GM23338 (cell line): ENCODE data around the gene PRSS8. TPM values are rescaled to one million over a fixed set of nuclear protein-coding genes. Genes with fewer than 3 reads are reported as not detected.

Experiments
- ATAC-seq: fragments of 200-7000 bp; cut with Tn5 transposase; 3 replicates; pipeline ENCODE4 v1.9.1; 2020
- DNase-seq: peaks from one replicate; pipeline ENCODE4 v3.0.0-alpha.2; 2015; ENCODE audit warnings: low spot score
- H2AFZ ChIP-seq: fragments of 200-600 bp; sonication (generic); 2 replicates; pipeline ENCODE4 v1.8.0; 2016; ENCODE audit warnings: antibody characterized with exemption, mild to moderate bottlenecking, moderate library complexity
- H3F3A ChIP-seq: fragments of 200-600 bp; sonication (generic); replicated peaks from 2 replicates; pipeline ENCODE4 v1.8.0; 2017; ENCODE audit warnings: antibody characterized with exemption, mixed run types, low read depth
- H3K27ac ChIP-seq: fragments of 200-600 bp; sonication (generic); 2 replicates; pipeline ENCODE4 v1.6.1; 2016; ENCODE audit warnings: low read depth
- H3K27me3 ChIP-seq: fragments of 200-600 bp; sonication (generic); 2 replicates; pipeline ENCODE4 v1.8.0; 2016; ENCODE audit warnings: mild to moderate bottlenecking, mixed run types, moderate library complexity; ENCODE audit not compliant: insufficient read depth
- H3K36me3 ChIP-seq: fragments of 200-600 bp; sonication (generic); 2 replicates; pipeline ENCODE4 v1.8.0; 2016; ENCODE audit warnings: mild to moderate bottlenecking; ENCODE audit not compliant: insufficient read depth
- H3K4me1 ChIP-seq: fragments of 200-600 bp; sonication (generic); 2 replicates; pipeline ENCODE4 v1.8.0; 2016; ENCODE audit warnings: mild to moderate bottlenecking, moderate library complexity; ENCODE audit not compliant: insufficient read depth
- H3K4me2 ChIP-seq: fragments of 200-600 bp; sonication (generic); 2 replicates; pipeline ENCODE4 v1.7.1; 2017; ENCODE audit warnings: mixed run types
- H3K4me3 ChIP-seq: fragments of 200-600 bp; sonication (generic); 2 replicates; pipeline ENCODE4 v1.6.1; 2016; ENCODE audit warnings: mixed run types
- H3K79me2 ChIP-seq: fragments of 200-600 bp; sonication (generic); replicated peaks from 2 replicates; pipeline ENCODE4 v1.8.0; 2017; ENCODE audit warnings: mild to moderate bottlenecking; ENCODE audit not compliant: insufficient read depth
- H3K9me2 ChIP-seq: fragments of 200-600 bp; sonication (generic); 2 replicates; pipeline ENCODE4 v1.8.0; 2017; ENCODE audit not compliant: insufficient read depth
- H4K20me1 ChIP-seq: fragments of 200-600 bp; sonication (generic); replicated peaks from 2 replicates; pipeline ENCODE4 v1.8.0; 2017; ENCODE audit warnings: mild to moderate bottlenecking; ENCODE audit not compliant: insufficient read depth
- H3K27ac Mint-ChIP-seq: 2 replicates; pipeline ENCODE4 v1.8.0; 2020; ENCODE audit warnings: inconsistent platforms, mild to moderate bottlenecking, moderate library complexity, mixed read lengths
- H3K27me3 Mint-ChIP-seq: 3 replicates; pipeline ENCODE4 v1.8.0; 2022; ENCODE audit warnings: low read depth, mild to moderate bottlenecking, moderate library complexity, mixed read lengths, inconsistent platforms; ENCODE audit not compliant: insufficient read depth, poor library complexity
- H3K36me3 Mint-ChIP-seq: 3 replicates; pipeline ENCODE4 v1.8.0; 2021; ENCODE audit warnings: low read depth, mild to moderate bottlenecking, inconsistent platforms, moderate library complexity, mixed read lengths
- H3K4me1 Mint-ChIP-seq: 3 replicates; pipeline ENCODE4 v1.8.0; 2020; ENCODE audit warnings: mild to moderate bottlenecking, inconsistent platforms, mixed read lengths
- H3K4me3 Mint-ChIP-seq: 3 replicates; pipeline ENCODE4 v1.8.0; 2021; ENCODE audit warnings: moderate library complexity, mild to moderate bottlenecking, inconsistent platforms, mixed read lengths
- H3K9me3 Mint-ChIP-seq: 3 replicates; pipeline ENCODE4 v1.8.0; 2020; ENCODE audit warnings: moderate library complexity, mild to moderate bottlenecking, inconsistent platforms, mixed read lengths
- CREB1 ChIP-seq: fragments of 250-450 bp; sonication (Bioruptor Pico); IDR thresholded peaks from 2 replicates; pipeline ENCODE4 v1.5.0; 2020; ENCODE audit warnings: low read depth, mild to moderate bottlenecking, moderate library complexity
- EZH2phosphoT487 ChIP-seq: fragments of 200-600 bp; sonication (generic); IDR thresholded peaks from one replicate; pipeline ENCODE4 v1.8.1; 2018; ENCODE audit warnings: antibody characterized with exemption; ENCODE audit not compliant: unreplicated experiment
- JUNB ChIP-seq: IDR thresholded peaks from one replicate; pipeline ENCODE4 v1.6.1; 2016; ENCODE audit warnings: antibody characterized with exemption; ENCODE audit not compliant: unreplicated experiment
- NANOG ChIP-seq: IDR thresholded peaks from 2 replicates; pipeline ENCODE4 v1.6.1; 2016; ENCODE audit warnings: antibody characterized with exemption, borderline replicate concordance
- POLR2AphosphoS5 ChIP-seq: IDR thresholded peaks from 2 replicates; pipeline ENCODE4 v1.6.1; 2016; ENCODE audit warnings: antibody characterized with exemption, low read depth
- STAT1 ChIP-seq: IDR thresholded peaks from one replicate; pipeline ENCODE4 v1.6.1; 2016; ENCODE audit warnings: antibody characterized with exemption; ENCODE audit not compliant: unreplicated experiment
- polyA plus RNA-seq: library from polyadenylated mRNA; unstranded; fragments of >200 nt; fragmentation: Nextera tagmentation; extraction: Ambion mirVana; gene quantifications from 2 replicates; pipeline ENCODE4 v1.2.1, GENCODE V29; 2016
- total RNA-seq: library from RNA; depleted of rRNA; stranded (reverse); fragments of >200 nt; shearing (Covaris generic); gene quantifications from 2 replicates; pipeline ENCODE4 v1.2.3, GENCODE V29; 2014
- TF ChIP-seq, protein P1 (sequence below): IDR thresholded peaks from one replicate; pipeline ENCODE4 v1.6.1; 2018; ENCODE audit warnings: antibody characterized with exemption; ENCODE audit not compliant: unreplicated experiment
- TF ChIP-seq, protein P2 (sequence below), 2 experiments: fragments of 200-600 bp in 1 of 2; sonication (generic) in 1 of 2; conservative IDR thresholded peaks; 2 replicates each; pipeline versions ENCODE4 v1.5.1 to v1.6.1; 2016 to 2017; ENCODE audit warnings: antibody characterized with exemption in 2 of 2, low read depth in 2 of 2, mild to moderate bottlenecking in 2 of 2, moderate library complexity in 1 of 2
- TF ChIP-seq, protein P3 (sequence below): fragments of 250-450 bp; sonication (Bioruptor Pico); IDR thresholded peaks from 2 replicates; pipeline ENCODE4 v1.5.0; 2020; ENCODE audit warnings: mild to moderate bottlenecking, moderate library complexity

PRSS8 gene
- total and polyA plus RNA-seq, 2 experiments from 2014 or later = 65.3 to 75.9 TPM

DNA sequence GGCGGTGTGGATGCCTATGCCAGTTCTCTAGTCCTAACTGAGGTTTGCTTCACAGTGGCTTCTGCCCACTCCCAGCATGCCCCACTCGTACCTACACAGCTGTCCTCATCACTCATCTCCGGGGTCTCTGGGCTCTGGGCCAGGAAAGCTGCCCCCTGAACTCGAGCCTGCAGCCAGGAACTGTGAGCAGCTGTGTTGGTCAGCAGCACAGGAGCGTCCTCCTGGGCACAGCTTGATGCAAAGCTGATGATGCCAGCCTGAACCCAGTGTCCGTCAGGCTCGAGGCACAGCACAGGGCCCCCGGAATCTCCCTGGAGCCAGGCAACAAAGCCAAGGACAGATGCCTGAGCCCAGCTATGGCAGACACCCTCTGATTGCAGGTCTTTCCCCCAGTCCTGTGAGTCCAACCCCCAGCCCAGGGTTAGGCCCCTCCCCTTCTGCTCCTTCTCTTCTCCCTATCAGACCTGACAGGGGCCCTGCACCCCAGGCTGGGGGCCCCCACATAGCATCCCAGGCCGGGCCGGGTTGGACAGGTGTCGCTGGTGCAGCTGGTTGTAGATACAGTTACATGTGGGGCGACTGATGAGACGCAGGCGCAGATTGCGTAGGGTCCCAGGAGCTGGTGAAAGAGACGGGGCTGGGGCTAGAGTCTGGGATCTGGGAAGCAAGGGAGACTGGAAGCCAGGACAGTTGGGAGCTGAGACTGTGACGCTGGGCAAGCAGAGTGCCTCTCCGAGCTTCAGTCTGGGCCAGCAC lies 49.5 kb downstream of the PRSS8 start (continued):
- TF ChIP-seq, protein P1, sequence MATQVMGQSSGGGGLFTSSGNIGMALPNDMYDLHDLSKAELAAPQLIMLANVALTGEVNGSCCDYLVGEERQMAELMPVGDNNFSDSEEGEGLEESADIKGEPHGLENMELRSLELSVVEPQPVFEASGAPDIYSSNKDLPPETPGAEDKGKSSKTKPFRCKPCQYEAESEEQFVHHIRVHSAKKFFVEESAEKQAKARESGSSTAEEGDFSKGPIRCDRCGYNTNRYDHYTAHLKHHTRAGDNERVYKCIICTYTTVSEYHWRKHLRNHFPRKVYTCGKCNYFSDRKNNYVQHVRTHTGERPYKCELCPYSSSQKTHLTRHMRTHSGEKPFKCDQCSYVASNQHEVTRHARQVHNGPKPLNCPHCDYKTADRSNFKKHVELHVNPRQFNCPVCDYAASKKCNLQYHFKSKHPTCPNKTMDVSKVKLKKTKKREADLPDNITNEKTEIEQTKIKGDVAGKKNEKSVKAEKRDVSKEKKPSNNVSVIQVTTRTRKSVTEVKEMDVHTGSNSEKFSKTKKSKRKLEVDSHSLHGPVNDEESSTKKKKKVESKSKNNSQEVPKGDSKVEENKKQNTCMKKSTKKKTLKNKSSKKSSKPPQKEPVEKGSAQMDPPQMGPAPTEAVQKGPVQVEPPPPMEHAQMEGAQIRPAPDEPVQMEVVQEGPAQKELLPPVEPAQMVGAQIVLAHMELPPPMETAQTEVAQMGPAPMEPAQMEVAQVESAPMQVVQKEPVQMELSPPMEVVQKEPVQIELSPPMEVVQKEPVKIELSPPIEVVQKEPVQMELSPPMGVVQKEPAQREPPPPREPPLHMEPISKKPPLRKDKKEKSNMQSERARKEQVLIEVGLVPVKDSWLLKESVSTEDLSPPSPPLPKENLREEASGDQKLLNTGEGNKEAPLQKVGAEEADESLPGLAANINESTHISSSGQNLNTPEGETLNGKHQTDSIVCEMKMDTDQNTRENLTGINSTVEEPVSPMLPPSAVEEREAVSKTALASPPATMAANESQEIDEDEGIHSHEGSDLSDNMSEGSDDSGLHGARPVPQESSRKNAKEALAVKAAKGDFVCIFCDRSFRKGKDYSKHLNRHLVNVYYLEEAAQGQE = no peak
- TF ChIP-seq JUNB (no peak), STAT1 (no peak), CREB1 (no peak), NANOG (no peak), POLR2AphosphoS5 (no peak)
- TF ChIP-seq, protein P2, sequence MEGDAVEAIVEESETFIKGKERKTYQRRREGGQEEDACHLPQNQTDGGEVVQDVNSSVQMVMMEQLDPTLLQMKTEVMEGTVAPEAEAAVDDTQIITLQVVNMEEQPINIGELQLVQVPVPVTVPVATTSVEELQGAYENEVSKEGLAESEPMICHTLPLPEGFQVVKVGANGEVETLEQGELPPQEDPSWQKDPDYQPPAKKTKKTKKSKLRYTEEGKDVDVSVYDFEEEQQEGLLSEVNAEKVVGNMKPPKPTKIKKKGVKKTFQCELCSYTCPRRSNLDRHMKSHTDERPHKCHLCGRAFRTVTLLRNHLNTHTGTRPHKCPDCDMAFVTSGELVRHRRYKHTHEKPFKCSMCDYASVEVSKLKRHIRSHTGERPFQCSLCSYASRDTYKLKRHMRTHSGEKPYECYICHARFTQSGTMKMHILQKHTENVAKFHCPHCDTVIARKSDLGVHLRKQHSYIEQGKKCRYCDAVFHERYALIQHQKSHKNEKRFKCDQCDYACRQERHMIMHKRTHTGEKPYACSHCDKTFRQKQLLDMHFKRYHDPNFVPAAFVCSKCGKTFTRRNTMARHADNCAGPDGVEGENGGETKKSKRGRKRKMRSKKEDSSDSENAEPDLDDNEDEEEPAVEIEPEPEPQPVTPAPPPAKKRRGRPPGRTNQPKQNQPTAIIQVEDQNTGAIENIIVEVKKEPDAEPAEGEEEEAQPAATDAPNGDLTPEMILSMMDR (conservative IDR thresholded peaks at IDR 0.05; ENCODE audit: low read depth in 2 of 2) = no peak

DNA sequence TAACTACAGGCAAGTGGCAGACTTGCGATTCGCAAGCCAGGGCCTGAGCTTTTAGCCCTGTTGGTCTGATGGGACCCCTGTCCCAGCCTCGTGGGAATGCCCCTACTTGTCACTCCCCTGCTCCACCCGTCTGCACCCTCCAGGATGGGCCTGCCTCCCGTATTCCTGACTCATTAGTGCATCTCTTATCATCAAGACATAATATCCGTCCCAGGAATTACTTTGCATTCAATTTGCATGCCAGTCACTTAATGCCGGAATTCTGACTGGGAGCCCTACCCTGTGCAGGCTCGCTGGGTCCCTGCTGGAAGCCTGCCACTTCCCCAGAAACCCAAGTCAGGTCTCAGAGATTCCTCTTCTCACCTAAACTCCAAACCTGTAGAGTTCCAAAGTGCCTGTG lies 50.1 kb downstream of the PRSS8 start:
- no peak overlapping the region for H3K4me3 ChIP-seq
- Mint-ChIP-seq H3K27ac (no peak overlapping the region), H3K9me3 (no peaks in the 10 kb centered on the region), H3K4me1 (peaks cover 5% of the 10 kb centered on the region; the same call in 1 of the 3 replicates), H3K4me3 (no peak overlapping the region; the same call in 2 of the 3 replicates), H3K27me3 (peaks cover 16% of the 10 kb centered on the region), H3K36me3 (peaks cover 22% of the 10 kb centered on the region)
- no peak overlapping the region for H2AFZ ChIP-seq
- no peaks in the 10 kb centered on the region for H3K4me1 ChIP-seq
- DNase-seq (no peak), ATAC-seq (no peak)
- no peaks in the 10 kb centered on the region for H3K36me3 ChIP-seq
- no peaks in the 10 kb centered on the region for H3K27me3 ChIP-seq
- no peak overlapping the region for H3K27ac ChIP-seq
- H4K20me1 ChIP-seq = no peaks in the 10 kb centered on the region; the same call in 1 of the 2 replicates
- no peaks in the 10 kb centered on the region for H3F3A ChIP-seq
- no peak overlapping the region for H3K4me2 ChIP-seq
- no peaks in the 10 kb centered on the region for H3K9me2 ChIP-seq
- H3K79me2 ChIP-seq = no peaks in the 10 kb centered on the region
- no peak for TF ChIP-seq POLR2AphosphoS5
- no peak for TF ChIP-seq JUNB
- no peak for TF ChIP-seq EZH2phosphoT487
- TF ChIP-seq, protein P1 = no peak
- TF ChIP-seq, protein P3, sequence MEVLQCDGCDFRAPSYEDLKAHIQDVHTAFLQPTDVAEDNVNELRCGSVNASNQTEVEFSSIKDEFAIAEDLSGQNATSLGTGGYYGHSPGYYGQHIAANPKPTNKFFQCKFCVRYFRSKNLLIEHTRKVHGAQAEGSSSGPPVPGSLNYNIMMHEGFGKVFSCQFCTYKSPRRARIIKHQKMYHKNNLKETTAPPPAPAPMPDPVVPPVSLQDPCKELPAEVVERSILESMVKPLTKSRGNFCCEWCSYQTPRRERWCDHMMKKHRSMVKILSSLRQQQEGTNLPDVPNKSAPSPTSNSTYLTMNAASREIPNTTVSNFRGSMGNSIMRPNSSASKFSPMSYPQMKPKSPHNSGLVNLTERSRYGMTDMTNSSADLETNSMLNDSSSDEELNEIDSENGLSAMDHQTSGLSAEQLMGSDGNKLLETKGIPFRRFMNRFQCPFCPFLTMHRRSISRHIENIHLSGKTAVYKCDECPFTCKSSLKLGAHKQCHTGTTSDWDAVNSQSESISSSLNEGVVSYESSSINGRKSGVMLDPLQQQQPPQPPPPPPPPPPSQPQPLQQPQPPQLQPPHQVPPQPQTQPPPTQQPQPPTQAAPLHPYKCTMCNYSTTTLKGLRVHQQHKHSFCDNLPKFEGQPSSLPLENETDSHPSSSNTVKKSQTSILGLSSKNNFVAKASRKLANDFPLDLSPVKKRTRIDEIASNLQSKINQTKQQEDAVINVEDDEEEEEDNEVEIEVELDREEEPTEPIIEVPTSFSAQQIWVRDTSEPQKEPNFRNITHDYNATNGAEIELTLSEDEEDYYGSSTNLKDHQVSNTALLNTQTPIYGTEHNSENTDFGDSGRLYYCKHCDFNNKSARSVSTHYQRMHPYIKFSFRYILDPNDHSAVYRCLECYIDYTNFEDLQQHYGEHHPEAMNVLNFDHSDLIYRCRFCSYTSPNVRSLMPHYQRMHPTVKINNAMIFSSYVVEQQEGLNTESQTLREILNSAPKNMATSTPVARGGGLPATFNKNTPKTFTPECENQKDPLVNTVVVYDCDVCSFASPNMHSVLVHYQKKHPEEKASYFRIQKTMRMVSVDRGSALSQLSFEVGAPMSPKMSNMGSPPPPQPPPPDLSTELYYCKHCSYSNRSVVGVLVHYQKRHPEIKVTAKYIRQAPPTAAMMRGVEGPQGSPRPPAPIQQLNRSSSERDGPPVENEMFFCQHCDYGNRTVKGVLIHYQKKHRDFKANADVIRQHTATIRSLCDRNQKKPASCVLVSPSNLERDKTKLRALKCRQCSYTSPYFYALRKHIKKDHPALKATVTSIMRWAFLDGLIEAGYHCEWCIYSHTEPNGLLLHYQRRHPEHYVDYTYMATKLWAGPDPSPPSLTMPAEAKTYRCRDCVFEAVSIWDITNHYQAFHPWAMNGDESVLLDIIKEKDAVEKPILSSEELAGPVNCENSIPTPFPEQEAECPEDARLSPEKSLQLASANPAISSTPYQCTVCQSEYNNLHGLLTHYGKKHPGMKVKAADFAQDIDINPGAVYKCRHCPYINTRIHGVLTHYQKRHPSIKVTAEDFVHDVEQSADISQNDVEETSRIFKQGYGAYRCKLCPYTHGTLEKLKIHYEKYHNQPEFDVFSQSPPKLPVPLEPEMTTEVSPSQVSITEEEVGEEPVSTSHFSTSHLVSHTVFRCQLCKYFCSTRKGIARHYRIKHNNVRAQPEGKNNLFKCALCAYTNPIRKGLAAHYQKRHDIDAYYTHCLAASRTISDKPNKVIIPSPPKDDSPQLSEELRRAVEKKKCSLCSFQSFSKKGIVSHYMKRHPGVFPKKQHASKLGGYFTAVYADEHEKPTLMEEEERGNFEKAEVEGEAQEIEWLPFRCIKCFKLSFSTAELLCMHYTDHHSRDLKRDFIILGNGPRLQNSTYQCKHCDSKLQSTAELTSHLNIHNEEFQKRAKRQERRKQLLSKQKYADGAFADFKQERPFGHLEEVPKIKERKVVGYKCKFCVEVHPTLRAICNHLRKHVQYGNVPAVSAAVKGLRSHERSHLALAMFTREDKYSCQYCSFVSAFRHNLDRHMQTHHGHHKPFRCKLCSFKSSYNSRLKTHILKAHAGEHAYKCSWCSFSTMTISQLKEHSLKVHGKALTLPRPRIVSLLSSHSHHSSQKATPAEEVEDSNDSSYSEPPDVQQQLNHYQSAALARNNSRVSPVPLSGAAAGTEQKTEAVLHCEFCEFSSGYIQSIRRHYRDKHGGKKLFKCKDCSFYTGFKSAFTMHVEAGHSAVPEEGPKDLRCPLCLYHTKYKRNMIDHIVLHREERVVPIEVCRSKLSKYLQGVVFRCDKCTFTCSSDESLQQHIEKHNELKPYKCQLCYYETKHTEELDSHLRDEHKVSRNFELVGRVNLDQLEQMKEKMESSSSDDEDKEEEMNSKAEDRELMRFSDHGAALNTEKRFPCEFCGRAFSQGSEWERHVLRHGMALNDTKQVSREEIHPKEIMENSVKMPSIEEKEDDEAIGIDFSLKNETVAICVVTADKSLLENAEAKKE (CRISPR knock-in tag) = no peak
